CD4-positive, alpha-beta T cell treated with Interleukin-17A for 4 hours (primary cell): ENCODE data around the gene PHIP.
"Not testable (repeated sequence)": the region's sequence is repeated elsewhere in the genome, so short reads cannot be mapped to it uniquely, and the experiment has no call there.

Experiments
- DNase-seq: peaks from one replicate; pipeline ENCODE4 v3.0.0-alpha.2; 2020; ENCODE audit warnings: mixed read lengths

The PHIP gene

DNA sequence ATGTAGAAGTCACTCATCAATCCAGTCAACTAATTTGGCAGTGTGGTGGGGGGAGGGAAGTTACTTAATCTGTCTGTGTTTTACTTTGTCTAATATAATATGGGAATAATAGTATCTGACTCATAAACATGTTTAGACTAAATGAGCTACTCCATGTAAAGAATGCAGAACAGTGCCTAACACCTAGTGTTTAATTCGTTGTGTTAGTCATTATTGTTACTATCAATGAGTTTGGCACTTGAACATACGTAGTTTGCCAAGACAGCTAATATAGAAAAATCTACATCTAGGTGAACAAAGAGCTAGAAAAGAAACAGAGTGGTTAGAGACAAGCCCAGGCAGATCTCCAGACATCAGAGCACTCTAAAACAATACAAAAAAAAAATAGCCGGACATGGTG, 161.6 kb downstream of the PHIP start:
- no peak for DNase-seq

DNA sequence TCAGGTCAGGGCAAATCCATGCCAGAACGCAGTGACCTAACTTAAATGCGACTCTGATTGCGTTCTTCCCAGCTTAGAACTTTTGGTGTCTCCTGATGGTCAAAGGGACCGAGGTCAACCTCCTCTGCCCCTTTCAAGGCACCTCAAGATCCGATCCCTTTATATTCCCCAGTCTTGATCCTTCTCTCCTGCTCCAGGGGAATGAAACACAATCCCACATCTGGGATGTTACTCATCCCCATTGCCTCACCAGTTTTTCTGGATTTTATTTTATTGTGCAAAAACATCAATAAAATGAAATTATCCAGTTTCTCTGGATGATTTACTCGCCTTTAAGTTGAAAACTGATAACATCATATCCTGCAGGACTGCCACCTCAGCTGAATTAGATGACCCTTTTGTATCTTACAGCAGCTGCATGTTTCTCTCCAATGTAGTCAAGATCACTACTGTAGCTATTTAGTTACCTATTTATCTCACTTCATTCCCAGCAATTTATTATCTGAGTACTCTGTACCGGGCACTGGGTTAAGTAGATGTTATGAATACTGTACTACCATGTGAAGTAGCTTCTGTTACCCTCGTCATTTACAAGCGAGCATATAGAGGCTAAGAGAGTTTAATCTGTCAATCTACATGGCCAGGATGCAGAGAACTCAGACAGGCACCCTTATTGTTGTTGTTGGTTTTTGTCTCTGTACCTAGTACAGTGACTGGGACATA, 166.7 kb downstream of the PHIP start:
- no peak for DNase-seq

DNA sequence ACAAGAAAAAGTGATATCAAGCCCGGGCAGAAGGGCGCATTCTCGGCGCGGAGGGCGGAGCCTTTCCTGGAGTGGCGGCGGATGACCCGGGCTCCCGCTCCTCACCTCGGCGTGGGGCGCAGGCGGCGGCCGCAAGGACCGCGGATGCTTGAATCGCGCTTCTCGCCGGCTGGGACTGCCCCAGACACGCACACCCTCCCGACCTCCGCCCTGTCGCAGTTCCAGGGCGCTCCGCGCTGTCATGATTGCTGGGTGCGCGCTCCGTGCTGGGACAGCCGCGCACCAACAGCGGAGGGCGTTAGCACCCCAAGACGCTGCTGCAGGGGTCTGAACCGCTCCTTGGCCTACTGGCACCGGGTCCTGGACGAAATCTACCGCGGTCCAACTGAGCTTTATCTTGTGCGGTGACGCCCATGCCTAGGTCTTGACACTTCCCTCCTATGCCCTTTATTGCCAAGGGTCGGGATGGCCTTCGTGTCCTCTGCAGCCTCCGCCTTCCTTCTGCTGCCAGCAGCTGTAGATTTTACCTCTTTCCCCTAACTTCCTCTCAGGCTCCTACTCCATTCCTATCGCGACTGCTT, 167.4 kb downstream of the PHIP start:
- no peak for DNase-seq

DNA sequence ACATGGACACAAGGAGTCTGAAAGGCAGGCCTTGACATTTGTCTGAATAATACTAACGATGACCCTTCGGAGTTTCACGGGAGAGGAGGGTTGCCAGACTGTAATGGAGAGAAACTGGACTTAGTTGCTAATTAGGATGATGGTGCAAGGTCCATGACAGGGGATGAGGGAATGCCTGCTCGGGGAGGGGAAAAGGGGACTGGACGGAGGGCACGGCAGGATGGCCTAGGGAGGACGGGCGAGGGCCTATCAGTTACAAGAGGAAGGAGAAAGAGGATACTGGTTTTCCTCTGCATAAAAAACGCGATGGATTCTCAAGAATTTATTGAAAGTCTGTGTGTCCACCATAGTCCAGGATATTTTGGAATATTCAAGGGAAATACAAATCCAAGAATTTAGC, 168.0 kb downstream of the PHIP start:
- no peak for DNase-seq

DNA sequence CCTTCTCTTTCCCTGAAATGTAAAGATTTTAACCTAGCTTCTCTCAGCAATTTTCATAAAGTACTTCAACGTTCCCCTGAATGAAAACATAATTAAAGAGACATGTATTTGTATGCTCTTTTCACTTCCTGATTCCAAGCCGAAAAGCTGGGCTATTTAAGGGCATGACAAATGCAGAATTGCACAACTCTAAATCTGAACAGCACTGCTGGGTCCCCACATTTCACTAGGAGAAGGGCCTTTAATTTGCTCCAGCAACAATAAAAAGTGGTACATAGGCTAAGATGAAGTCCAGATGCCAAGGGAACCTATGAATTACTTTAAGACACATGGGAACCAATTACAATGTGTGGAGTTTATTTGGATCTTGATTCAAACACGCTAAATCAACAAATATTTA, 168.7 kb downstream of the PHIP start:
- DNase-seq, result no peak

DNA sequence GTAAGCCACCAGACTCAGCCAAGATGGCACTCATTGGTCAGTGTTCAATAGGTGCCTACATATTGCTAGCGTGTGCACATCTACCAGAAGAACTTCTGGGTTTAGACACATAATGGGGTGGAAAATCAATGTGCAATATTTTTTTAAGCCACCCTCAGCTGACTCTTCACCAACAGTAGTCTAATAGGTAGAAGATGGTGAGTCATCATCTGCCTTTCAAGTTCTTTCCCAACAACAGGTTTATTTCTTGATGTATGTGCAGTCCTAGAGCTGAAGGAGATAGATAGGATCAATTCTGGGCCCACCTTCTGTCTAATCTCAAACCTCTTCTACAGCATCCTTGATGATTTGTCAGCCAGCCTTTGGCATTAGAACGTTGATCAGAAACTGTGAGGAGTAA, 169.4 kb downstream of the PHIP start:
- DNase-seq, result no peak

DNA sequence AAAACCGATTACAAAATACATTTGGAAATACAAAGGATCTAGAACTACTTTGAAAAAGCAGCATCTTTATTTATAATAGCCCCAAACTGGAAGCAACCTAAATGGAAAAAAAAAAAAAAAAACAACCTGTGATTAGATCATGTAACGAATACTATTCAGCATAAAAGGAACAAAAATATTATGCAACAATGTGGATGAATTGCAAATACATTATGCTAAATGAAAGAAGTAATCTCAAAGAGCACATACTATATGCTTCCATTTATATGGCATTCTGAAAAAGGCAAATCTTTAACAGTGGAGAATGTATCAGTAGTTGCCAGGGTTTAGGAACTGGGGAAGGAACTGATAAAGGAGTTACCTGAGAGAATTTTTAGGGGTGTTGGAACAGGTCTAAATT, 181.8 kb downstream of the PHIP start:
- no peak for DNase-seq

DNA sequence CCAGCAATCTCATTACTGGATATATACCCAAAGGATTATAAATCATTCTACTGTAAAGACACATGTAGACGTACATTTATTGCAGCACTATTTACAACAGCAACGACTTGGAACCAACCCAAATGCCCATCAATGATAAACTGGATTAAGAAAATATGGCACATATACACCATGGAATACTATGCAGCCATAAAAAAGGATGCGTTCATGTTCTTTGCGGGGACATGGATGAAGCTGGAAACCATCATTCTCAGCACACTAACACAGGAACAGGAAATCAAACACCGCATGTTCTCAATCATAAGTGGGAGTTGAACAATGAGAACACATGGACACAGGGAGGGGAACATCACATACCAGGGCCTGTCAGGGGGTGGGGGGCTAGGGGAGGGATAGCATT, 188.2 kb downstream of the PHIP start:
- DNase-seq, result not testable (repeated sequence)
